Activated naive CD4-positive, alpha-beta T cell treated with anti-CD3 and anti-CD28 coated beads, Interleukin-2, amount 50 U/mL, for 24 hours (primary cell): ENCODE results near the gene NENF.

ENCODE experiments used
- H3K27ac Mint-ChIP-seq: one replicate; pipeline ENCODE4 v1.8.0; 2021; ENCODE audit warnings: mild to moderate bottlenecking, mixed read lengths
- H3K27me3 Mint-ChIP-seq: one replicate; pipeline ENCODE4 v1.8.0; 2021; ENCODE audit warnings: mixed read lengths
- H3K36me3 Mint-ChIP-seq: one replicate; pipeline ENCODE4 v1.8.0; 2021; ENCODE audit warnings: mixed read lengths
- H3K4me1 Mint-ChIP-seq: one replicate; pipeline ENCODE4 v1.8.0; 2021; ENCODE audit warnings: mixed read lengths
- H3K4me3 Mint-ChIP-seq: one replicate; pipeline ENCODE4 v1.8.0; 2021; ENCODE audit warnings: mild to moderate bottlenecking, mixed read lengths
- H3K9me3 Mint-ChIP-seq: one replicate; pipeline ENCODE4 v1.8.0; 2021; ENCODE audit warnings: mixed read lengths

Gene NENF

GRCh38 chr1:212481438-212481767 is 48.7 kb downstream of the NENF start:
- H3K27me3 Mint-ChIP-seq: no peaks in the 10 kb centered on the region
- peaks cover 28% of the 10 kb centered on the region for H3K4me1 Mint-ChIP-seq
- no peaks in the 10 kb centered on the region for H3K9me3 Mint-ChIP-seq
- H3K27ac Mint-ChIP-seq: no peak overlapping the region
- H3K36me3 Mint-ChIP-seq: no peaks in the 10 kb centered on the region
- H3K4me3 Mint-ChIP-seq: no peak overlapping the region

- no peaks in the 10 kb centered on the region for H3K9me3 Mint-ChIP-seq
- H3K27me3 Mint-ChIP-seq: no peaks in the 10 kb centered on the region
- no peak overlapping the region for H3K27ac Mint-ChIP-seq
- H3K4me3 Mint-ChIP-seq: no peak overlapping the region
- H3K4me1 Mint-ChIP-seq: peaks cover 26% of the 10 kb centered on the region
- H3K36me3 Mint-ChIP-seq: no peaks in the 10 kb centered on the region
Observed at GRCh38 chr1:212482006-212482636, 49.4 kb downstream of the NENF start.

- peak overlapping the region; percentile 23 for H3K27ac Mint-ChIP-seq
Observed at GRCh38 chr1:212482637-212483441, 50.1 kb downstream of the NENF start.

GRCh38 chr1:212484701-212485570 is 52.2 kb downstream of the NENF start:
- no peak overlapping the region for H3K4me3 Mint-ChIP-seq
- no peaks in the 10 kb centered on the region for H3K36me3 Mint-ChIP-seq
- H3K9me3 Mint-ChIP-seq: no peaks in the 10 kb centered on the region
- peaks cover 15% of the 10 kb centered on the region for H3K4me1 Mint-ChIP-seq
- no peak overlapping the region for H3K27ac Mint-ChIP-seq
- no peaks in the 10 kb centered on the region for H3K27me3 Mint-ChIP-seq

More at GRCh38 chr1:212482637-212483441, 50.1 kb downstream of the NENF start:
- H3K36me3 Mint-ChIP-seq: no peaks in the 10 kb centered on the region
- no peak overlapping the region for H3K4me3 Mint-ChIP-seq
- peaks cover 20% of the 10 kb centered on the region for H3K4me1 Mint-ChIP-seq
- H3K9me3 Mint-ChIP-seq: no peaks in the 10 kb centered on the region
- H3K27me3 Mint-ChIP-seq: no peaks in the 10 kb centered on the region

GRCh38 chr1:212485571-212485912 is 52.8 kb downstream of the NENF start:
- H3K4me3 Mint-ChIP-seq: no peak overlapping the region
- H3K27ac Mint-ChIP-seq: no peak overlapping the region

GRCh38 chr1:212485913-212486618 is 53.3 kb downstream of the NENF start:
- Mint-ChIP-seq H3K4me1 (peaks cover 10% of the 10 kb centered on the region), H3K9me3 (no peaks in the 10 kb centered on the region), H3K4me3 (no peak overlapping the region), H3K36me3 (no peaks in the 10 kb centered on the region), H3K27ac (no peak overlapping the region), H3K27me3 (no peaks in the 10 kb centered on the region)

More at GRCh38 chr1:212485571-212485912, 52.8 kb downstream of the NENF start:
- Mint-ChIP-seq H3K9me3 (no peaks in the 10 kb centered on the region), H3K4me1 (peaks cover 14% of the 10 kb centered on the region), H3K36me3 (no peaks in the 10 kb centered on the region), H3K27me3 (no peaks in the 10 kb centered on the region)

- peaks cover 6% of the 10 kb centered on the region for H3K4me1 Mint-ChIP-seq
- H3K27me3 Mint-ChIP-seq: no peaks in the 10 kb centered on the region
- no peak overlapping the region for H3K4me3 Mint-ChIP-seq
- no peaks in the 10 kb centered on the region for H3K36me3 Mint-ChIP-seq
- H3K27ac Mint-ChIP-seq: no peak overlapping the region
- no peaks in the 10 kb centered on the region for H3K9me3 Mint-ChIP-seq
Observed at GRCh38 chr1:212486619-212486975, 53.9 kb downstream of the NENF start.

- H3K4me1 Mint-ChIP-seq: no peaks in the 10 kb centered on the region
- no peak overlapping the region for H3K4me3 Mint-ChIP-seq
- H3K9me3 Mint-ChIP-seq: no peaks in the 10 kb centered on the region
- H3K27me3 Mint-ChIP-seq: peaks cover 1% of the 10 kb centered on the region
- H3K27ac Mint-ChIP-seq: peak overlapping the region; percentile 24
- H3K36me3 Mint-ChIP-seq: no peaks in the 10 kb centered on the region
Observed at GRCh38 chr1:212487286-212487685, 54.6 kb downstream of the NENF start.

- H3K4me1 Mint-ChIP-seq: no peaks in the 10 kb centered on the region
- H3K27me3 Mint-ChIP-seq: peaks cover 1% of the 10 kb centered on the region
- no peak overlapping the region for H3K27ac Mint-ChIP-seq
- H3K4me3 Mint-ChIP-seq: no peak overlapping the region
- no peaks in the 10 kb centered on the region for H3K36me3 Mint-ChIP-seq
- no peaks in the 10 kb centered on the region for H3K9me3 Mint-ChIP-seq
Observed at GRCh38 chr1:212487774-212488435, 55.2 kb downstream of the NENF start.

GRCh38 chr1:212488436-212489283 is 55.9 kb downstream of the NENF start:
- Mint-ChIP-seq H3K9me3 (no peaks in the 10 kb centered on the region), H3K27ac (no peak overlapping the region), H3K36me3 (no peaks in the 10 kb centered on the region), H3K4me3 (no peak overlapping the region), H3K4me1 (no peaks in the 10 kb centered on the region), H3K27me3 (peaks cover 1% of the 10 kb centered on the region)

- peaks cover 1% of the 10 kb centered on the region for H3K27me3 Mint-ChIP-seq
- H3K9me3 Mint-ChIP-seq: no peaks in the 10 kb centered on the region
- H3K27ac Mint-ChIP-seq: no peak overlapping the region
- no peak overlapping the region for H3K4me3 Mint-ChIP-seq
- H3K4me1 Mint-ChIP-seq: no peaks in the 10 kb centered on the region
- H3K36me3 Mint-ChIP-seq: no peaks in the 10 kb centered on the region
Observed at GRCh38 chr1:212489284-212489859, 56.7 kb downstream of the NENF start.

- Mint-ChIP-seq H3K9me3 (no peaks in the 10 kb centered on the region), H3K36me3 (no peaks in the 10 kb centered on the region), H3K27ac (no peak overlapping the region), H3K4me3 (no peak overlapping the region), H3K27me3 (peaks cover 1% of the 10 kb centered on the region), H3K4me1 (no peaks in the 10 kb centered on the region)
Observed at GRCh38 chr1:212490276-212490675, 57.6 kb downstream of the NENF start.

- Mint-ChIP-seq H3K27me3 (peaks cover 1% of the 10 kb centered on the region), H3K4me3 (no peak overlapping the region), H3K4me1 (no peaks in the 10 kb centered on the region), H3K36me3 (no peaks in the 10 kb centered on the region), H3K27ac (no peak overlapping the region), H3K9me3 (no peaks in the 10 kb centered on the region)
Observed at GRCh38 chr1:212491454-212491853, 58.7 kb downstream of the NENF start.
